GM20000 (cell line): ENCODE measurements around the gene VAV1.
A peak's percentile ranks its signal among the peaks of the same experiment; 100 is the strongest.
"Not testable (repeated sequence)": the region's sequence is repeated elsewhere in the genome, so short reads cannot be mapped to it uniquely, and the experiment has no call there.

ENCODE experiments used
- DNase-seq: peaks from one replicate; pipeline ENCODE4 v3.0.0; 2012; ENCODE audit warnings: low spot score
- TF ChIP-seq, protein P1 (sequence below): IDR thresholded peaks from 2 replicates; pipeline ENCODE4 v1.5.1; 2012; ENCODE audit warnings: mild to moderate bottlenecking, control low read depth; ENCODE audit errors: extremely low read depth, missing control alignments

The VAV1 gene

GRCh38 chr19:6744381-6745301 is 27.9 kb upstream of the VAV1 start:
- DNase-seq = no peak
- TF ChIP-seq, protein P1, sequence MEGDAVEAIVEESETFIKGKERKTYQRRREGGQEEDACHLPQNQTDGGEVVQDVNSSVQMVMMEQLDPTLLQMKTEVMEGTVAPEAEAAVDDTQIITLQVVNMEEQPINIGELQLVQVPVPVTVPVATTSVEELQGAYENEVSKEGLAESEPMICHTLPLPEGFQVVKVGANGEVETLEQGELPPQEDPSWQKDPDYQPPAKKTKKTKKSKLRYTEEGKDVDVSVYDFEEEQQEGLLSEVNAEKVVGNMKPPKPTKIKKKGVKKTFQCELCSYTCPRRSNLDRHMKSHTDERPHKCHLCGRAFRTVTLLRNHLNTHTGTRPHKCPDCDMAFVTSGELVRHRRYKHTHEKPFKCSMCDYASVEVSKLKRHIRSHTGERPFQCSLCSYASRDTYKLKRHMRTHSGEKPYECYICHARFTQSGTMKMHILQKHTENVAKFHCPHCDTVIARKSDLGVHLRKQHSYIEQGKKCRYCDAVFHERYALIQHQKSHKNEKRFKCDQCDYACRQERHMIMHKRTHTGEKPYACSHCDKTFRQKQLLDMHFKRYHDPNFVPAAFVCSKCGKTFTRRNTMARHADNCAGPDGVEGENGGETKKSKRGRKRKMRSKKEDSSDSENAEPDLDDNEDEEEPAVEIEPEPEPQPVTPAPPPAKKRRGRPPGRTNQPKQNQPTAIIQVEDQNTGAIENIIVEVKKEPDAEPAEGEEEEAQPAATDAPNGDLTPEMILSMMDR = no peak

DNA sequence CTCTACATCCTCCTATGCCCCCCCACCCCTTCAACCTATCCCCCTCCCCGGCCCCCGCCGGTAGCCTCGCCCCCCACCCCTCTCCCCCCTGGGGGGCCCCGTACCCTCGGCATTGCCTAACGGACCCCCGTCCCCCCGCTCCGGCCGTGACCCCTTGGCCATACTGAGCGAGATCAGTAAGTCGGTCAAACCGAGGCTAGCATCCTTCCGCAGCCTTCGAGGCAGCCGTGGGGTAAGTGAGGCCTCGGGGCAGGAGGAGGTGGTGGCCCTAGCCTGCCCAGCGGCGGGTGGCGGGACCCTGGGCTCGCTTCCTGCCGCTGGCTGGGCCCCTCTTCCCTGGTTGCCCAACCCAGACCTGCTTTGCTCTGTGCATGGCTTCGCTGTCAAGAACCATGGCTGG is 26.5 kb upstream of the VAV1 start:
- DNase-seq = no peak
- TF ChIP-seq, protein P1 = no peak

DNA sequence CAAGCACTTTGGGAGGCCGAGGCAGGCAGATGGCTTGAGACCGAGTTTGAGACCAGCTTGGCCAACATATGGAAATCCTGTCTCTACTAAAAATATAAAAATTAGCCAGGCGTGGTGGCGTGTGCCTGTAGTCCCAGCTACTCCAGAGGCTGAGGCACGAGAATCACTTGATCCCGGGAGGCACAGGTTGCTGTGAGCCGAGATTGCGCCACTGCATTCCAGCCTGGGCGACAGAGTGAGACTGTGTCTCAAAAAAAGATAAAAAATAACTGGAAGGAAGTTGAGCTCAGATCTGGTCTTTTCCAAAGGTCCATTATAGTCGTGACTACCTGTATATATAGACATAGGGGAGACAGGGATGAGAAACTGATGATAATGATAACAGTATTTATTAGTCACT is 24.0 kb upstream of the VAV1 start:
- not testable (repeated sequence) for DNase-seq

GRCh38 chr19:6750062-6750461 is 22.4 kb upstream of the VAV1 start:
- DNase-seq = no peak

GRCh38 chr19:6751189-6751588 is 21.3 kb upstream of the VAV1 start:
- TF ChIP-seq, protein P1 = no peak
- DNase-seq = no peak

More at GRCh38 chr19:6750062-6750461, 22.4 kb upstream of the VAV1 start:
- TF ChIP-seq, protein P1 = no peak

GRCh38 chr19:6752256-6753177 is 20.0 kb upstream of the VAV1 start:
- DNase-seq = no peak
- TF ChIP-seq, protein P1 = no peak

- TF ChIP-seq, protein P1 = peak; percentile 53
- DNase-seq = peak; percentile 96
Measured at GRCh38 chr19:6753178-6754031, 19.1 kb upstream of the VAV1 start.
